ENCODE results near the gene PRAC1. TPM values are rescaled to one million over a fixed set of nuclear protein-coding genes. Genes with fewer than 3 reads are reported as not detected.

PRAC1 gene
- total RNA-seq, result not detected

- DNase-seq (ENCODE audit: low spot score) (no peak), ATAC-seq (ENCODE audit: insufficient number of reproducible peaks, low FRiP score, low read depth) (no peak)
- Histone ChIP-seq H3K27me3 (replicated peaks; ENCODE audit: insufficient read depth) (peaks cover 69% of the 10 kb centered on the region), H3K36me3 (no peaks in the 10 kb centered on the region), H3K4me1 (ENCODE audit: control insufficient read depth in 1 of 2, low read depth in 2 of 2) (peaks cover 2 to 31% of the 10 kb centered on the region in 2 donors), H3K4me3 (peak within 1 kb of the TSS; percentile 53), H3K9me3 (no peaks in the 10 kb centered on the region), H3K27ac (no peak within 1 kb of the TSS)
- no peak for TF ChIP-seq CTCF (IDR thresholded peaks at IDR 0.05)
Observed at GRCh38 chr17:48722201-48722907, at the start of gene PRAC1. TSS of gene PRAC1 (minus strand) at chr17:48722518. CDS start at chr17:48722392, 126 bp downstream.

GRCh38 chr17:48770954-48771353 is 48.6 kb upstream of the PRAC1 start:
- TF ChIP-seq CTCF (IDR thresholded peaks at IDR 0.05), result no peak
- Histone ChIP-seq H3K9me3 (no peaks in the 10 kb centered on the region), H3K4me1 (ENCODE audit: control insufficient read depth in 1 of 2, low read depth in 2 of 2) (no peaks in the 10 kb centered on the region), H3K27ac (no peak overlapping the region), H3K27me3 (replicated peaks; ENCODE audit: insufficient read depth) (no peaks in the 10 kb centered on the region), H3K4me3 (no peak overlapping the region), H3K36me3 (no peaks in the 10 kb centered on the region)
- no peak for ATAC-seq (ENCODE audit: insufficient number of reproducible peaks, low FRiP score, low read depth)
- no peak for DNase-seq (ENCODE audit: low spot score)

GRCh38 chr17:48769009-48769675 is 46.8 kb upstream of the PRAC1 start:
- no peak overlapping the region for H3K27ac ChIP-seq
- no peak for TF ChIP-seq CTCF (IDR thresholded peaks at IDR 0.05)
- H3K9me3 ChIP-seq, result no peaks in the 10 kb centered on the region
- no peaks in the 10 kb centered on the region for H3K4me1 ChIP-seq (ENCODE audit: control insufficient read depth in 1 of 2, low read depth in 2 of 2)
- no peak overlapping the region for H3K4me3 ChIP-seq
- DNase-seq (ENCODE audit: low spot score) (no peak), ATAC-seq (ENCODE audit: insufficient number of reproducible peaks, low FRiP score, low read depth) (no peak)
- no peaks in the 10 kb centered on the region for H3K27me3 ChIP-seq (replicated peaks; ENCODE audit: insufficient read depth)
- no peaks in the 10 kb centered on the region for H3K36me3 ChIP-seq

GRCh38 chr17:48767263-48767774 is 45.0 kb upstream of the PRAC1 start:
- ATAC-seq (ENCODE audit: insufficient number of reproducible peaks, low FRiP score, low read depth) (no peak), DNase-seq (ENCODE audit: low spot score) (no peak)
- H3K27me3 ChIP-seq (replicated peaks; ENCODE audit: insufficient read depth), result no peaks in the 10 kb centered on the region
- H3K27ac ChIP-seq, result no peak overlapping the region
- no peaks in the 10 kb centered on the region for H3K9me3 ChIP-seq
- TF ChIP-seq CTCF (IDR thresholded peaks at IDR 0.05), result no peak
- no peak overlapping the region for H3K4me3 ChIP-seq
- no peaks in the 10 kb centered on the region for H3K4me1 ChIP-seq (ENCODE audit: control insufficient read depth in 1 of 2, low read depth in 2 of 2)
- no peaks in the 10 kb centered on the region for H3K36me3 ChIP-seq

GRCh38 chr17:48761114-48761513 is 38.8 kb upstream of the PRAC1 start:
- H3K27ac ChIP-seq, result no peak overlapping the region
- H3K9me3 ChIP-seq, result no peaks in the 10 kb centered on the region
- ATAC-seq (ENCODE audit: insufficient number of reproducible peaks, low FRiP score, low read depth), result no peak
- TF ChIP-seq CTCF (IDR thresholded peaks at IDR 0.05), result no peak
- no peak for DNase-seq (ENCODE audit: low spot score)
- no peak overlapping the region for H3K4me3 ChIP-seq
- no peaks in the 10 kb centered on the region for H3K27me3 ChIP-seq (replicated peaks; ENCODE audit: insufficient read depth)
- no peaks in the 10 kb centered on the region for H3K4me1 ChIP-seq (ENCODE audit: control insufficient read depth in 1 of 2, low read depth in 2 of 2)
- H3K36me3 ChIP-seq, result no peaks in the 10 kb centered on the region
